HepG2 (cell line): ENCODE results near the gene TFDP2. TPM values are rescaled to one million over a fixed set of nuclear protein-coding genes. Genes with fewer than 3 reads are reported as not detected.

ENCODE experiments used
- ELF4 ChIP-seq: sonication (generic); formaldehyde crosslinking; IDR thresholded peaks from 2 replicates; pipeline ENCODE4 v1.5.0; 2020; ENCODE audit warnings: missing genetic modification reagents, mild to moderate bottlenecking, moderate library complexity, borderline replicate concordance
- FIP1L1 ChIP-seq: fragments of 200-400 bp; formaldehyde crosslinking; IDR thresholded peaks from 2 replicates; pipeline ENCODE4 v1.6.1; 2018; ENCODE audit warnings: low read depth, mild to moderate bottlenecking, low read length, moderate library complexity, borderline replicate concordance; ENCODE audit not compliant: insufficient read depth
- SIX1 ChIP-seq: sonication (generic); formaldehyde crosslinking; IDR thresholded peaks from 2 replicates; pipeline ENCODE4 v1.4.0; 2020; ENCODE audit warnings: missing genetic modification reagents, borderline replicate concordance
- ZEB1 ChIP-seq: IDR thresholded peaks from 2 replicates; pipeline ENCODE4 v1.6.1; 2012; ENCODE audit warnings: mild to moderate bottlenecking, low read depth, inconsistent platforms; ENCODE audit not compliant: insufficient replicate concordance
- ZNF547 ChIP-seq: sonication (generic); formaldehyde crosslinking; IDR thresholded peaks from 2 replicates; pipeline ENCODE4 v1.5.1; 2020; ENCODE audit warnings: mild to moderate bottlenecking, missing genetic modification reagents
- ZNF616 ChIP-seq: sonication (generic); formaldehyde crosslinking; IDR thresholded peaks from 2 replicates; pipeline ENCODE4 v1.5.0; 2020; ENCODE audit warnings: low read depth, mild to moderate bottlenecking, missing genetic modification reagents
- polyA plus RNA-seq, 8 experiments: library from polyadenylated mRNA; depleted of rRNA in 3 of 8; stranded (reverse) in 7 of 8; unstranded in 1 of 8; fragments of >200 nt; fragmentation: Illumina TruSeq in 4 of 8; extraction: Trizol in 4 of 8; gene quantifications; 2 replicates each; pipeline versions ENCODE4 v1.2.1 to v1.2.3, GENCODE V29; 2011 to 2016; ENCODE audit warnings: low read depth in 4 of 8, missing spikeins in 1 of 8, mixed read lengths in 1 of 8; ENCODE audit not compliant: insufficient read depth in 1 of 8
- total RNA-seq, 5 experiments: library from RNA; depleted of rRNA; stranded (reverse); fragments of >200 nt; fragmentation: Illumina TruSeq; extraction: Trizol; gene quantifications; 2 replicates each; pipeline ENCODE4 v1.2.3, GENCODE V29; 2016; ENCODE audit warnings: low read depth in 1 of 5
- TF ChIP-seq, protein P1 (sequence below): sonication (generic); formaldehyde crosslinking; IDR thresholded peaks from 2 replicates; pipeline ENCODE4 v1.8.0; 2022; ENCODE audit warnings: mild to moderate bottlenecking, missing genetic modification reagents
- TF ChIP-seq, protein P2 (sequence below): sonication (generic); formaldehyde crosslinking; IDR thresholded peaks from 2 replicates; pipeline ENCODE4 v1.5.0; 2020; ENCODE audit warnings: missing genetic modification reagents, mild to moderate bottlenecking, borderline replicate concordance
- TF ChIP-seq, protein P3 (sequence below): sonication (generic); formaldehyde crosslinking; IDR thresholded peaks from 2 replicates; pipeline ENCODE4 v1.5.0; 2020; ENCODE audit warnings: mild to moderate bottlenecking, missing genetic modification reagents, borderline replicate concordance
- TF ChIP-seq, protein P4 (sequence below): sonication (generic); formaldehyde crosslinking; IDR thresholded peaks from 2 replicates; pipeline ENCODE4 v1.8.1; 2023; ENCODE audit warnings: mild to moderate bottlenecking, missing genetic modification reagents
- TF ChIP-seq, protein P5 (sequence below): sonication (generic); formaldehyde crosslinking; conservative IDR thresholded peaks from 2 replicates; pipeline ENCODE4 v1.4.0; 2020; ENCODE audit warnings: missing genetic modification reagents
- TF ChIP-seq, protein P6 (sequence below): sonication (generic); formaldehyde crosslinking; IDR thresholded peaks from 2 replicates; pipeline ENCODE4 v1.4.0; 2020; ENCODE audit warnings: mild to moderate bottlenecking, missing genetic modification reagents

TFDP2 gene
- total and polyA plus RNA-seq, 2 of the 13 experiments (the other 11 are each of a cell fraction or from before 2014, with no cell fraction given): 17.9 to 37.4 TPM

DNA sequence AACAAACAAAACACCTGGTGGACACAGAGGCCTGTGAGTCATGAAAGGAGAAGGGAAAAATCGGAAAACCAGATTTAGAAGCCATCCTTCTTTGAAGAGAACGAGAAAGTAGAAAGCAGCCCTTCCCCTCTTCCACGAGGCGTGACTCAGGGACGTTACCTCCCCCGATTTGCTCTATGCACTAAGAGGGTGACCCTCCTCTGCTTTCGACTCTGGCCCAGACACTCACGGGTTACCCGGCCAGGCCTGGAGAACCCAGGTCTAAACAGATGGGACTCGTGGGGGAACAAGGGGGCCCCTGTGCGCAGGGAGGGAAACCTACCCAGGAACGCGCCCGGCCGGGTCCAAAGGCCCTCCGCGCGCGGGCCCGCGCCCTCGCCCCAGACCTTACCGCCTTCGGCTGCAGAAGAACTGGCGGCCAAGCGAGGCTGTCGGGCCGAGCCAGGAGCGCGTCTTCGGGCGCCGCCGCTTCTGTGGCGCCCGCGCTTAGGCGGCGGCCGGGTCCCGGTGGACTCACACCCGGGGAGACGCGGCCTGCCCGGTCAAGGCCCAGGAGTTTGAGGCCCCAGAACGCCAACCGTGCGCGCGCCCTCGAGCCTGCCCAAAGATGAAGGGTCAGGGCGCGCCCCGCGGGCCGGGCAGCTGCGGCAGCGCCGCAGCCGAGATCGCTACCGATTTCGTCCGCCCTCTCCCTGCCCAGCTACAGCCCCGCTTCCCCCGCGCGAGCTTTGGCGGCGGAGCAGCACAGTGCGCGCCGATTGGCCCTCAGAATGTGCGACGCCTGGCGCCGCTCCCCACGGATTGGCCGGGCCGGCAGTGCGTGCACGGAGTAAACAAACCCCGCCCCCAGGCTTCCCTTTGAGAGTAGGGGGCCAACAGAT, at the start of gene TFDP2 (continued):
- no peak for TF ChIP-seq FIP1L1
- TF ChIP-seq, protein P1, sequence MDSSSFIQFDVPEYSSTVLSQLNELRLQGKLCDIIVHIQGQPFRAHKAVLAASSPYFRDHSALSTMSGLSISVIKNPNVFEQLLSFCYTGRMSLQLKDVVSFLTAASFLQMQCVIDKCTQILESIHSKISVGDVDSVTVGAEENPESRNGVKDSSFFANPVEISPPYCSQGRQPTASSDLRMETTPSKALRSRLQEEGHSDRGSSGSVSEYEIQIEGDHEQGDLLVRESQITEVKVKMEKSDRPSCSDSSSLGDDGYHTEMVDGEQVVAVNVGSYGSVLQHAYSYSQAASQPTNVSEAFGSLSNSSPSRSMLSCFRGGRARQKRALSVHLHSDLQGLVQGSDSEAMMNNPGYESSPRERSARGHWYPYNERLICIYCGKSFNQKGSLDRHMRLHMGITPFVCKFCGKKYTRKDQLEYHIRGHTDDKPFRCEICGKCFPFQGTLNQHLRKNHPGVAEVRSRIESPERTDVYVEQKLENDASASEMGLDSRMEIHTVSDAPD (CRISPR knock-in tag): no peak
- TF ChIP-seq, protein P2, sequence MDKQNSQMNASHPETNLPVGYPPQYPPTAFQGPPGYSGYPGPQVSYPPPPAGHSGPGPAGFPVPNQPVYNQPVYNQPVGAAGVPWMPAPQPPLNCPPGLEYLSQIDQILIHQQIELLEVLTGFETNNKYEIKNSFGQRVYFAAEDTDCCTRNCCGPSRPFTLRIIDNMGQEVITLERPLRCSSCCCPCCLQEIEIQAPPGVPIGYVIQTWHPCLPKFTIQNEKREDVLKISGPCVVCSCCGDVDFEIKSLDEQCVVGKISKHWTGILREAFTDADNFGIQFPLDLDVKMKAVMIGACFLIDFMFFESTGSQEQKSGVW (CRISPR knock-in tag): no peak
- TF ChIP-seq ZNF616 (CRISPR knock-in tag): no peak
- TF ChIP-seq, protein P3, sequence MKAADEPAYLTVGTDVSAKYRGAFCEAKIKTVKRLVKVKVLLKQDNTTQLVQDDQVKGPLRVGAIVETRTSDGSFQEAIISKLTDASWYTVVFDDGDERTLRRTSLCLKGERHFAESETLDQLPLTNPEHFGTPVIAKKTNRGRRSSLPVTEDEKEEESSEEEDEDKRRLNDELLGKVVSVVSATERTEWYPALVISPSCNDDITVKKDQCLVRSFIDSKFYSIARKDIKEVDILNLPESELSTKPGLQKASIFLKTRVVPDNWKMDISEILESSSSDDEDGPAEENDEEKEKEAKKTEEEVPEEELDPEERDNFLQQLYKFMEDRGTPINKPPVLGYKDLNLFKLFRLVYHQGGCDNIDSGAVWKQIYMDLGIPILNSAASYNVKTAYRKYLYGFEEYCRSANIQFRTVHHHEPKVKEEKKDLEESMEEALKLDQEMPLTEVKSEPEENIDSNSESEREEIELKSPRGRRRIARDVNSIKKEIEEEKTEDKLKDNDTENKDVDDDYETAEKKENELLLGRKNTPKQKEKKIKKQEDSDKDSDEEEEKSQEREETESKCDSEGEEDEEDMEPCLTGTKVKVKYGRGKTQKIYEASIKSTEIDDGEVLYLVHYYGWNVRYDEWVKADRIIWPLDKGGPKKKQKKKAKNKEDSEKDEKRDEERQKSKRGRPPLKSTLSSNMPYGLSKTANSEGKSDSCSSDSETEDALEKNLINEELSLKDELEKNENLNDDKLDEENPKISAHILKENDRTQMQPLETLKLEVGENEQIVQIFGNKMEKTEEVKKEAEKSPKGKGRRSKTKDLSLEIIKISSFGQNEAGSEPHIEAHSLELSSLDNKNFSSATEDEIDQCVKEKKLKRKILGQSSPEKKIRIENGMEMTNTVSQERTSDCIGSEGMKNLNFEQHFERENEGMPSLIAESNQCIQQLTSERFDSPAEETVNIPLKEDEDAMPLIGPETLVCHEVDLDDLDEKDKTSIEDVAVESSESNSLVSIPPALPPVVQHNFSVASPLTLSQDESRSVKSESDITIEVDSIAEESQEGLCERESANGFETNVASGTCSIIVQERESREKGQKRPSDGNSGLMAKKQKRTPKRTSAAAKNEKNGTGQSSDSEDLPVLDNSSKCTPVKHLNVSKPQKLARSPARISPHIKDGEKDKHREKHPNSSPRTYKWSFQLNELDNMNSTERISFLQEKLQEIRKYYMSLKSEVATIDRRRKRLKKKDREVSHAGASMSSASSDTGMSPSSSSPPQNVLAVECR (CRISPR knock-in tag): peak; percentile 92
- TF ChIP-seq, protein P4, sequence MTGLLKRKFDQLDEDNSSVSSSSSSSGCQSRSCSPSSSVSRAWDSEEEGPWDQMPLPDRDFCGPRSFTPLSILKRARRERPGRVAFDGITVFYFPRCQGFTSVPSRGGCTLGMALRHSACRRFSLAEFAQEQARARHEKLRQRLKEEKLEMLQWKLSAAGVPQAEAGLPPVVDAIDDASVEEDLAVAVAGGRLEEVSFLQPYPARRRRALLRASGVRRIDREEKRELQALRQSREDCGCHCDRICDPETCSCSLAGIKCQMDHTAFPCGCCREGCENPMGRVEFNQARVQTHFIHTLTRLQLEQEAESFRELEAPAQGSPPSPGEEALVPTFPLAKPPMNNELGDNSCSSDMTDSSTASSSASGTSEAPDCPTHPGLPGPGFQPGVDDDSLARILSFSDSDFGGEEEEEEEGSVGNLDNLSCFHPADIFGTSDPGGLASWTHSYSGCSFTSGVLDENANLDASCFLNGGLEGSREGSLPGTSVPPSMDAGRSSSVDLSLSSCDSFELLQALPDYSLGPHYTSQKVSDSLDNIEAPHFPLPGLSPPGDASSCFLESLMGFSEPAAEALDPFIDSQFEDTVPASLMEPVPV (CRISPR knock-in tag): 0 out of 2 replicates have a peak, but pooled peaks have one; percentile 14
- TF ChIP-seq SIX1 (CRISPR knock-in tag): no peak
- TF ChIP-seq, protein P5, sequence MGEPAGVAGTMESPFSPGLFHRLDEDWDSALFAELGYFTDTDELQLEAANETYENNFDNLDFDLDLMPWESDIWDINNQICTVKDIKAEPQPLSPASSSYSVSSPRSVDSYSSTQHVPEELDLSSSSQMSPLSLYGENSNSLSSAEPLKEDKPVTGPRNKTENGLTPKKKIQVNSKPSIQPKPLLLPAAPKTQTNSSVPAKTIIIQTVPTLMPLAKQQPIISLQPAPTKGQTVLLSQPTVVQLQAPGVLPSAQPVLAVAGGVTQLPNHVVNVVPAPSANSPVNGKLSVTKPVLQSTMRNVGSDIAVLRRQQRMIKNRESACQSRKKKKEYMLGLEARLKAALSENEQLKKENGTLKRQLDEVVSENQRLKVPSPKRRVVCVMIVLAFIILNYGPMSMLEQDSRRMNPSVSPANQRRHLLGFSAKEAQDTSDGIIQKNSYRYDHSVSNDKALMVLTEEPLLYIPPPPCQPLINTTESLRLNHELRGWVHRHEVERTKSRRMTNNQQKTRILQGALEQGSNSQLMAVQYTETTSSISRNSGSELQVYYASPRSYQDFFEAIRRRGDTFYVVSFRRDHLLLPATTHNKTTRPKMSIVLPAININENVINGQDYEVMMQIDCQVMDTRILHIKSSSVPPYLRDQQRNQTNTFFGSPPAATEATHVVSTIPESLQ (CRISPR knock-in tag): no peak
- peak; percentile 61; the same call in 1 of the 2 replicates for TF ChIP-seq ZNF547 (CRISPR knock-in tag)
- no peak; the same call in 1 of the 2 replicates for TF ChIP-seq ELF4 (CRISPR knock-in tag)
- no peak for TF ChIP-seq ZEB1
- TF ChIP-seq, protein P6, sequence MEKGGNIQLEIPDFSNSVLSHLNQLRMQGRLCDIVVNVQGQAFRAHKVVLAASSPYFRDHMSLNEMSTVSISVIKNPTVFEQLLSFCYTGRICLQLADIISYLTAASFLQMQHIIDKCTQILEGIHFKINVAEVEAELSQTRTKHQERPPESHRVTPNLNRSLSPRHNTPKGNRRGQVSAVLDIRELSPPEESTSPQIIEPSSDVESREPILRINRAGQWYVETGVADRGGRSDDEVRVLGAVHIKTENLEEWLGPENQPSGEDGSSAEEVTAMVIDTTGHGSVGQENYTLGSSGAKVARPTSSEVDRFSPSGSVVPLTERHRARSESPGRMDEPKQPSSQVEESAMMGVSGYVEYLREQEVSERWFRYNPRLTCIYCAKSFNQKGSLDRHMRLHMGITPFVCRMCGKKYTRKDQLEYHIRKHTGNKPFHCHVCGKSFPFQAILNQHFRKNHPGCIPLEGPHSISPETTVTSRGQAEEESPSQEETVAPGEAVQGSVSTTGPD (CRISPR knock-in tag): no peak
